Measurements from ENCODE around the gene CPNE5. TPM values are rescaled to one million over a fixed set of nuclear protein-coding genes. Genes with fewer than 3 reads are reported as not detected.

The CPNE5 gene
- total RNA-seq, 1 experiment from 2014 or later, result 0.44 TPM

DNA sequence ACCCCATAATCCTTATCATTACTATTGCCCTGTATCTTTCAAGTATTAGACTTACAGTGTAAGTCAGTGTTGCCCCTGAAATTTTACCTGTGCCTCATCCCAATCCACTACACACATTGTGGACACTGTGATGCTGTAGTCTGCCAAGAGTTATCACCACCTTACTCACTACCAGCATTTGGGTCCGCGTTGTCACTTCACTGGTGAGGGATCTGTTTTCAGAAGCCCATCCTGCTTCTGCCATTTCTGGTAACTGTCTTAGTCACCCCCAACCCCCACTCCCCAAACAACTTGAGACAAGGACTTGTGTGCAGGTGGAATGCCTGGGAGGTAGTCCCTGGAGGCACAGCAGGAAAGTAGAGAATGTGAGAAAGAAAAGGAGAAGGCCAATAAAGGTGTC, 147.6 kb downstream of the CPNE5 start:
- Histone ChIP-seq H3K9me3 (ENCODE audit: control insufficient read depth, insufficient read depth, low read depth, low read length) (no peaks in the 10 kb centered on the region), H3K27me3 (ENCODE audit: control insufficient read depth, insufficient read depth, low read length) (no peaks in the 10 kb centered on the region), H3K36me3 (ENCODE audit: control insufficient read depth, insufficient read depth, low read length) (0 out of 2 replicates have a peak, but pooled peaks cover 2% of the 10 kb centered on the region), H3K4me3 (ENCODE audit: low read depth in 2 of 2, low read length in 2 of 2) (no peak overlapping the region), H3K4me1 (ENCODE audit: control insufficient read depth, insufficient read depth, low read length) (no peaks in the 10 kb centered on the region), H3K27ac (ENCODE audit: low read length) (no peak overlapping the region)
- no peak for ATAC-seq
- in situ Hi-C loops (cut with HindIII; ENCODE audit: low pct_unique_long_range_greater_than_20kb, low sequenced_read_pairs) (no loop called here), intact Hi-C loops (cut with micrococcal nuclease; ENCODE audit: unreplicated experiment) (no loop called here)
- no peak for TF ChIP-seq POLR2AphosphoS5 (IDR thresholded peaks at IDR 0.05; ENCODE audit: low read depth, low read length)
- TF ChIP-seq, protein P1, sequence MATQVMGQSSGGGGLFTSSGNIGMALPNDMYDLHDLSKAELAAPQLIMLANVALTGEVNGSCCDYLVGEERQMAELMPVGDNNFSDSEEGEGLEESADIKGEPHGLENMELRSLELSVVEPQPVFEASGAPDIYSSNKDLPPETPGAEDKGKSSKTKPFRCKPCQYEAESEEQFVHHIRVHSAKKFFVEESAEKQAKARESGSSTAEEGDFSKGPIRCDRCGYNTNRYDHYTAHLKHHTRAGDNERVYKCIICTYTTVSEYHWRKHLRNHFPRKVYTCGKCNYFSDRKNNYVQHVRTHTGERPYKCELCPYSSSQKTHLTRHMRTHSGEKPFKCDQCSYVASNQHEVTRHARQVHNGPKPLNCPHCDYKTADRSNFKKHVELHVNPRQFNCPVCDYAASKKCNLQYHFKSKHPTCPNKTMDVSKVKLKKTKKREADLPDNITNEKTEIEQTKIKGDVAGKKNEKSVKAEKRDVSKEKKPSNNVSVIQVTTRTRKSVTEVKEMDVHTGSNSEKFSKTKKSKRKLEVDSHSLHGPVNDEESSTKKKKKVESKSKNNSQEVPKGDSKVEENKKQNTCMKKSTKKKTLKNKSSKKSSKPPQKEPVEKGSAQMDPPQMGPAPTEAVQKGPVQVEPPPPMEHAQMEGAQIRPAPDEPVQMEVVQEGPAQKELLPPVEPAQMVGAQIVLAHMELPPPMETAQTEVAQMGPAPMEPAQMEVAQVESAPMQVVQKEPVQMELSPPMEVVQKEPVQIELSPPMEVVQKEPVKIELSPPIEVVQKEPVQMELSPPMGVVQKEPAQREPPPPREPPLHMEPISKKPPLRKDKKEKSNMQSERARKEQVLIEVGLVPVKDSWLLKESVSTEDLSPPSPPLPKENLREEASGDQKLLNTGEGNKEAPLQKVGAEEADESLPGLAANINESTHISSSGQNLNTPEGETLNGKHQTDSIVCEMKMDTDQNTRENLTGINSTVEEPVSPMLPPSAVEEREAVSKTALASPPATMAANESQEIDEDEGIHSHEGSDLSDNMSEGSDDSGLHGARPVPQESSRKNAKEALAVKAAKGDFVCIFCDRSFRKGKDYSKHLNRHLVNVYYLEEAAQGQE (IDR thresholded peaks at IDR 0.05; ENCODE audit: insufficient read depth in 1 of 2, low read depth in 2 of 2, low read length in 1 of 2), result no peak
- no peak for TF ChIP-seq SIN3A (IDR thresholded peaks at IDR 0.05; ENCODE audit: borderline replicate concordance, insufficient read depth, low read depth, low read length)
- TF ChIP-seq TCF7L2 (IDR thresholded peaks at IDR 0.05; ENCODE audit: low read depth, low read length), result no peak
- TF ChIP-seq, protein P2, sequence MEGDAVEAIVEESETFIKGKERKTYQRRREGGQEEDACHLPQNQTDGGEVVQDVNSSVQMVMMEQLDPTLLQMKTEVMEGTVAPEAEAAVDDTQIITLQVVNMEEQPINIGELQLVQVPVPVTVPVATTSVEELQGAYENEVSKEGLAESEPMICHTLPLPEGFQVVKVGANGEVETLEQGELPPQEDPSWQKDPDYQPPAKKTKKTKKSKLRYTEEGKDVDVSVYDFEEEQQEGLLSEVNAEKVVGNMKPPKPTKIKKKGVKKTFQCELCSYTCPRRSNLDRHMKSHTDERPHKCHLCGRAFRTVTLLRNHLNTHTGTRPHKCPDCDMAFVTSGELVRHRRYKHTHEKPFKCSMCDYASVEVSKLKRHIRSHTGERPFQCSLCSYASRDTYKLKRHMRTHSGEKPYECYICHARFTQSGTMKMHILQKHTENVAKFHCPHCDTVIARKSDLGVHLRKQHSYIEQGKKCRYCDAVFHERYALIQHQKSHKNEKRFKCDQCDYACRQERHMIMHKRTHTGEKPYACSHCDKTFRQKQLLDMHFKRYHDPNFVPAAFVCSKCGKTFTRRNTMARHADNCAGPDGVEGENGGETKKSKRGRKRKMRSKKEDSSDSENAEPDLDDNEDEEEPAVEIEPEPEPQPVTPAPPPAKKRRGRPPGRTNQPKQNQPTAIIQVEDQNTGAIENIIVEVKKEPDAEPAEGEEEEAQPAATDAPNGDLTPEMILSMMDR (IDR thresholded peaks at IDR 0.05), result no peak
- DNase-seq (ENCODE audit: low read depth, low spot score), result no peak
- ChIA-PET CTCF (no interaction called here), POLR2A (no interaction called here)
- BruUV-seq (replicated peaks), result no TSS peak

DNA sequence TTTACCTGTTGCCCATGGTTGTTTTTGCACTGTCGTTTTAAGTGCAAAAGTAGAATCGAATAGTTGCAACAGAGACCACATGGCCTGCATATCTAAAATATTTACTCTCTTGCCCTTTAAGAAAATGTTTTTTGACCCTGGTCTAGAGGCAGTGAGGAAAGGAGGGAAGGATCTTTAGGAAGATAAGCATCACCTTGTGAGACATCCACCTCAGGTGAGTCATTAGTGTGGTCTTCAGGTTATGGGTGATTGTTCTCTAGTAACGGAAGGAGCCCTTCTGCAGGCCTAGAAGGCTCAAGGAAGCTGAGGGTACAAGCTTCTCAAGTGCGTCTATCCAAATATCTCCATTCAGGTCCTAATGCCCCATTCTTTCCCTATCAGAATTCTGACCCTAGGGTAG, 148.2 kb downstream of the CPNE5 start:
- ATAC-seq (no peak), DNase-seq (ENCODE audit: low read depth, low spot score) (no peak)
- in situ Hi-C loops (cut with HindIII; ENCODE audit: low pct_unique_long_range_greater_than_20kb, low sequenced_read_pairs) (no loop called here), intact Hi-C loops (cut with micrococcal nuclease; ENCODE audit: unreplicated experiment) (no loop called here)
- no peak overlapping the region for H3K4me3 ChIP-seq (ENCODE audit: low read depth in 2 of 2, low read length in 2 of 2)
- ChIA-PET POLR2A (no interaction called here), CTCF (interaction anchor here (0.5 kb wide), 1 partner anchor 28 kb away, joined by 5 read pairs; no protein-coding TSS in a partner anchor)
- H3K4me1 ChIP-seq (ENCODE audit: control insufficient read depth, insufficient read depth, low read length), result no peaks in the 10 kb centered on the region
- 0 out of 2 replicates have a peak, but pooled peaks cover 2% of the 10 kb centered on the region for H3K36me3 ChIP-seq (ENCODE audit: control insufficient read depth, insufficient read depth, low read length)
- TF ChIP-seq TCF7L2 (IDR thresholded peaks at IDR 0.05; ENCODE audit: low read depth, low read length), result no peak
- no peak for TF ChIP-seq POLR2AphosphoS5 (IDR thresholded peaks at IDR 0.05; ENCODE audit: low read depth, low read length)
- TF ChIP-seq, protein P1 (IDR thresholded peaks at IDR 0.05; ENCODE audit: insufficient read depth in 1 of 2, low read depth in 2 of 2, low read length in 1 of 2), result no peak
- TF ChIP-seq SIN3A (IDR thresholded peaks at IDR 0.05; ENCODE audit: borderline replicate concordance, insufficient read depth, low read depth, low read length), result no peak
- TF ChIP-seq, protein P2 (IDR thresholded peaks at IDR 0.05), result no peak
- no peak overlapping the region for H3K27ac ChIP-seq (ENCODE audit: low read length)
- no peaks in the 10 kb centered on the region for H3K27me3 ChIP-seq (ENCODE audit: control insufficient read depth, insufficient read depth, low read length)
- no peaks in the 10 kb centered on the region for H3K9me3 ChIP-seq (ENCODE audit: control insufficient read depth, insufficient read depth, low read depth, low read length)
- BruUV-seq (replicated peaks), result no TSS peak

All from Panc1 (cell line).